ENCODE data around the gene ELK4.

Gene ELK4, protein sequence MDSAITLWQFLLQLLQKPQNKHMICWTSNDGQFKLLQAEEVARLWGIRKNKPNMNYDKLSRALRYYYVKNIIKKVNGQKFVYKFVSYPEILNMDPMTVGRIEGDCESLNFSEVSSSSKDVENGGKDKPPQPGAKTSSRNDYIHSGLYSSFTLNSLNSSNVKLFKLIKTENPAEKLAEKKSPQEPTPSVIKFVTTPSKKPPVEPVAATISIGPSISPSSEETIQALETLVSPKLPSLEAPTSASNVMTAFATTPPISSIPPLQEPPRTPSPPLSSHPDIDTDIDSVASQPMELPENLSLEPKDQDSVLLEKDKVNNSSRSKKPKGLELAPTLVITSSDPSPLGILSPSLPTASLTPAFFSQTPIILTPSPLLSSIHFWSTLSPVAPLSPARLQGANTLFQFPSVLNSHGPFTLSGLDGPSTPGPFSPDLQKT

DNA sequence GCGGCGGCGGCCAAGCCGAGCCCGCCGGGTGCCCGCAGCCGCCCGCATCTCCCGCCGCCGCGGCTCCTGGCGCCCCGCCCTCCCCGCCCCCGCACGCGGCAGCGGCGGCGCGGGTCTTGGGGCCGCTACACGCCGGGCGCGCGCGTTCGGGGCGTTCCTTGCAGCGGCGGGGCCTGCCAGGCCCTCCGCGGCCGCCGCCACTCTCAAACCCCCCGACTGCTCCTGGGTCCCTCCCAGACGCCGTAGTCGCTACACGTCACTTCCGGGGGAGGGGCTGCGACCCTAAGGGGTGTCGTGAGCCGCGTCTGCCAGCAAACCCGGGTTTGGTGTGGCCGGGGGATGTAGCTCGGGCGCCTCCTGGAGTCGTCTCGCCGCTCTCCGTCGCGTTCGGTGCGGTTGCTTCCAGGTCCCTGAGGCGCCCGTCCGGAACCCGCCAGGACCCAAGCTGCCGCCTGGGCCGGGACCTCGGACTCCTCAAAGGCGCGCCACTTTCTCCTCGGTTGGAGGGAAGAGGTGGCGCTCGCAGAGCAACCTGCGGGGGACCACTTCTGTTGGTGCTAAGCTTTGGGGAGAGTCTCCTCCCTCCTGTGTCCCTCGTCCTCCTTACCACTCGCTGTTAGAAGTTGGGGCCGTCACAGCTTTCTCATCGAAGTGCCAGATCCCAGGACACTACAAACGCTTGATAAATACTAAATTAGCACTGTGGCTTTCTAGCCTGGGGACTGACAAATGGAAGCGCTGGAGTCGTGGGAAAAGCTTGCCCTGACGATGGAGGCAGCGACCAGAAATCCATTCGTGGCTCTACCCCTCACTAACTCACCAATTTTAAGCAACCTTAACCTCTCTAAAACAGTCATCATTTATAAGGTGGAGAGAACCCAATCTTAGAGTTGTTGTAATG is at the start of gene ELK4:
Gene ELK4 (minus strand): TSS at position 244 of the 901 bp plus-strand sequence. CDS start 8,129 bp downstream, outside the sequence.
- DNase-seq (ENCODE audit: low read depth in 1 of 2, low spot score in 1 of 2), result peak; percentile 100

DNA sequence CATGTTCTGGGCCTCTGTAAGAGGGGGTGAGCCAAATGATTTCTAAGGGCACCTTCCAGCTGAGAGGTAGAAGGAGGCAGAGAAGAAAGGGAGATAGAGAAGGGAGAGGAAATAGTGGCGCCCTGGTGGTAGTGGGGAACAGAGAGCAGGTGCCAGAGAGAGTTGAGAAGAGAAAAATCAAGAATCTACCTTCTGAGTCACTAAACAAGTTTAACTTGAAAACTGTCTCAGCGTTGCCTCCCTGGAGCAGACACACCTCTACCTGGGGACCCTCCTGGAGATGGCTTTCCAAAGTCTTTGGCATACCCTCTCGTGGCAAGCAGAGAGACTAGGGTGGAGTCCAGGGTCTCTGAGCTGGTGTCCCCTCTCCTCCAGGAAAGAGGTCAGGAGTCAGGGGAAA is 49.6 kb upstream of the ELK4 start:
- no peak for DNase-seq (ENCODE audit: low read depth in 1 of 2, low spot score in 1 of 2)

DNA sequence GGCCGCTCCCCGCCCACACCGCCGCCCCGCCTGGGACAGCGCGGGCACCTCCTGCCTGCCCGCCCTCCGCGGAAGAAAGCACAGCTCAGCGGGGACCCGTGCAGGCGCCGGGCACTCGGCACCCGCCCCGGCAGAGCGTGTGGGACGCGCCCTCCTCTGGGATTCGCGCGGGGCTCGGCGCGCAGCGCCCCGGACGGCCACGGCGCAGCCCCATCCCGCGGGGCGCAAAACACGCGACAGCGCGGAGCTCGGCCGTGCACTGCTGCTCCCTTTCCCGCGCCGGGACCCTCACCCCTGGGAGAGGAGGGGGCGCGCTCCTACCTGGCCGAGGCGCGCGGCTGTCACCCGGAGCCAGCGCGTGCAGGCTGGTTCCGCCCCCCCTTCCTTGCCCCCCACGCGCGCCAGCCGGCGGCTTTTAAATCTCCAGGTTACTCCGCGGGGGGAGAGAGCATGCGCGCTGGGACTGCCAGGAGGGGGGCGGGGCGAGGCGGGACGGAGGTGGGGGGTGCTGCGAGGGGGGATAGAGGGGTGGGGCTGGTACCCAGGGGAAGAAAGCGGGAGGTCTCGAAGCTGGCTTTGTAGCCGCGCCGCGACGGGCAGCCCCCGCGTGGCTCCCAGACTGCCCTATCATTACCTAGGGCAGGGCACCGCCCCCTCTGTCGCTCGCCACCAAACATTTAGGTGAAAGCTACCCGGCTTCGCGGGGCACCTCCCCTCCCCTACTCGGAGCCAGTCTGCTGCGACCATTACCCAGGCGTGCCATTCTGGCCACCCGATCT is 48.5 kb upstream of the ELK4 start, which contains the start of gene SLC45A3:
Gene SLC45A3 (minus strand): TSS at position 437 of the 779 bp plus-strand sequence. CDS start 15,853 bp downstream, outside the sequence.
- peak in 1 of 2 donors; percentile 16 for DNase-seq (ENCODE audit: low read depth in 1 of 2, low spot score in 1 of 2)

DNA sequence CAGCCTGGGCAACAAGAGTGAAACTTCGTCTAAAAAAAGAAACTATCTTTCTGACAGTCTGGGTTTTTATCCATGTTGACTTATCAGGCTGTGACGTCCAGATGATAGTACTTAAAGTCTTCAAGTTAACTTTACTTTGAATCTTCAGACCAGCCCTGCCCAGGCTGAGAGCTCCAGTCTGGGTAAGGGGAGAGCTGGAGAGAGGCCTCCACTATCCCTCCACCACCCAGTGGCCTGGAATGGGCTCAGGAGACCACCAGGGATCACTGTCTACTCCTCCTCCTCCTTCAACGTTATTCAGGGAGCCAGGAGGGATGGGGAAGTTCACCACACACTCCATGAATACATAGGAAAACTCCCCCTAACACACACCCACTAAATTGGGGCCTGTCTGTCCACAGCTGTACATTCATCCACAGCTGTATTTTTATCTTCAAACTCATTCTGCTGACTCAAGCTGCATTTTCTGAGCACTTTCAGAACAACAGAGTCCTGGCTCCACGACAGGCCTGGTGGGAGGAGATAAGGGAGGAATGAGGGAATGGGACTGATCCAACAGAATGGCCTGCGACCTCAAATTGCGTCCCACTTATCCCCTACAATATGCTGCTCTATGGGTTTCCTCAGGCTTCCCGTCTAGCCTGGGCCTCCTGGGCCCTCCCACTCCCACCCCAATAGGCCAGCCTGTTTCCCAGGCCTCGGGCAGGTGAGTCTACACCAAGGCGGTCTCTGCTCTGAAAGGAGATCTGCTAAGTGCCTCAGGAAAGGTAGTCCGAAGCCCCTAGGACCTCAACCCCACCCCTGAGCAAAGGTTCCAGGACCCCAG is 46.7 kb upstream of the ELK4 start:
- no peak for DNase-seq (ENCODE audit: low read depth in 1 of 2, low spot score in 1 of 2)

DNA sequence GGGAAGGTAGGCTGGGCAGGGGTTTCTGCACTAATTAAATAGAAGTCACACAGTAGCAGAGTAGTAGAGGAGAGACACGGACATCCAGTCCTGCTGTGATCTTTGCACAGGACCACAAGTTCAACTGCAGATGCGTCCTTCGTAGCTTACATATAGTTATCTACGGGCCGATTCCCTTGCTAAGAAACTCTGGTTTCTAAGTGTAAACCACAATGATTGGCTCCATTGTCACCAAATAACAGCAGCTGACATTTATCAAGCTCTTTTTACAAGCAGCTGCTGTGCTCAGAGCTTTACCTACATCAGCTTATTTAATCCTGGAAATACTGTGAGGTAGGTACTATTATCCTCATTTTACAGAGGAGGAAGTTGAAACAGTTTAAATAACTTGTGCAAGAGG is 45.4 kb upstream of the ELK4 start:
- no peak for DNase-seq (ENCODE audit: low read depth in 1 of 2, low spot score in 1 of 2)

DNA sequence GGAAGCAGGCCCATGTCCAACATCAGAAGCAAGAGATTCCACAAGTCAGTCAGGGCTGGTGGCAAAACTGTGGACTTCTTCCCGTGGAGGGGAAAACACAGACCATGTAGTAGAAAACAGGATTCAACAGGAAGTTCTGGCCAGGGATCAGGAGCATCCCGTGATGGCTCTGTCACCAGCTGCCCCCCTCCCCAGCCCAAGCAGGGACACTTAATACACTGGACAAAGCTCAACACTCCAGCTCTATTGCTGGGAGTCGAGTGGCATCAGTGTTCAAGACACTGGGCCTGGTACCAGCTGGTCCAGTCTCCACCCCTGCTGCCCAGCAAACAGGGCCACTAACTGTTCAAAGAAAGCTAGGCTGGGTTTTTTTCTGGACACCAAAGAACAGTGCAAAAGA is 44.8 kb upstream of the ELK4 start:
- DNase-seq (ENCODE audit: low read depth in 1 of 2, low spot score in 1 of 2), result no peak

DNA sequence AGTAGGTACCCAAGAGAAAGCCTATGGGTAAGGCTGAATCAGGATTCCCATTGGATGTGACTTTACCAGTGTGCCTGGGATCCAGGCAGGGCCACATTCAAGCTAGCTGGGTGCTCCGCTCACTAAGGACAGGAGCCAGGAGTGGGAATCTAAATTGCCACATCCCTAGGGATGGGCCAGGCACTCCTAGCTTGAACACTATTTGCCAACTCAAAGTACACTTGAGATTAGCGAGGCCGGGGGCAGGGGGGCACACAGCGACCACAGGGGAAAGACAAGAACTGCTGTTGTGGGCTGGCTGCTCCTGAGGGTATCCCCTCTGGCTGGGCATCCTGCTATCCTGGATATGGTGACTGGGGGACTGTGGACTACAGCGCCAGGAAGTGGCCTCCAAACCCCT is 44.2 kb upstream of the ELK4 start:
- no peak for DNase-seq (ENCODE audit: low read depth in 1 of 2, low spot score in 1 of 2)

DNA sequence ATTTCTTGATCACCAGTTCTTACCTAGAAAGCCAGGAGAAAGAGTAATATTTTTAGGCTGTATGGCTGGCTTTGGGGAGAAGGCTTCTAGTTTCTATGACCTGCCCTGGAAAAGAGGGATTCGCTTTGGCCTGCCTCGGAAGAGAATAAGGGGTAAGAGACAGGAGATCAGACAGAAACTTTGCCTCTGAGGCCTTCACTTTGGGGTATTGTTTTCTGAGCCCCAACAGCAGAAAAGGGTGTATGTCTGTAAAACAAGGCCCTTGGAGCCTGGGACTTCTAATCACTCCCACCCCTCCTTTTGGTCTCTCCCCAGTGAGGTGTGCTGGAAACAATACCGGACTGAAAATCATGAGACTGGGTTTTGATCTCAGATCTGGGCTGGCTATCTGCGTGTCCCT is 43.4 kb upstream of the ELK4 start:
- no peak for DNase-seq (ENCODE audit: low read depth in 1 of 2, low spot score in 1 of 2)

DNA sequence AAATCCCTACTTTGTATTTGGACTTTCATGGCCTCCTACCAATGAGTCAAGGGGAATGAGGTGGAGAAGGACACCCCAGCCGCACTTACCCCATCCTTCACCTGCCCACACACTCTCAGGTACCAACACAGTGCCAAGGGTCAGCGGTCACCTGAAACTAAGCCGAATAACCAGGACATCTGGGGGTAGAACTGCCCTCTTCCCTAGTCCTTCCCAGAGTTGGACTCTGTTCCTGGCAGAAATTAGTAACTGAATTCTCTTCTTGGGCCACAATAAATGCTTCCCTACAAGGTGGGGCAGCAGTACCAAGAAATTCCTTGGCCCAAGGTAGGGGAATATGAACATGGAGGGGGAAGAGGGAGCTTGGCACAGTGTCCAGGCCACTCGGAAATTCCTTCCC is 41.2 kb upstream of the ELK4 start:
- no peak for DNase-seq (ENCODE audit: low read depth in 1 of 2, low spot score in 1 of 2)

DNA sequence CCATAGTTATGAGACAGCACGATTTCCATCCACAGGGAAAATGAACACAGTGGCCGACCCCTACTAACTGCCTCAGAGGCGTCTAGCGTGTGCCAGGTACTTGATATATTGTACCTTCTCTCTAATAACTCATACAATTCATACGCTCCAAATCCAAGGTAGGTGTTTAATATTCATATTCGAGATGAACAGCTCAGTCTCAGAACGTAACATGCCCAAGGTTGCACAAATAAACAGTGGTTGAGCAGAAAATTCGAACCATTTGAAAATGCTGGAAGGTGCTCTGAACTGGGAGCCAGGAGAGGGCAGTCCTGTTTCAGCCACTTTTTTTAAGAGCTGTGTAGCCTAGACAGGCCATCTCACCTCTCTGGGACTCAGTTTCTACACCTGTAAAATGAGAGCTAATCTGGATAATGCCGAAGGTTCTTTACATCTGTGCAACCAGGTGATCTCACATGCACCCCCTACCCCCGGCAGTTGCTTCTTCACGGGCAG is 40.6 kb upstream of the ELK4 start:
- DNase-seq (ENCODE audit: low read depth in 1 of 2, low spot score in 1 of 2), result no peak

DNA sequence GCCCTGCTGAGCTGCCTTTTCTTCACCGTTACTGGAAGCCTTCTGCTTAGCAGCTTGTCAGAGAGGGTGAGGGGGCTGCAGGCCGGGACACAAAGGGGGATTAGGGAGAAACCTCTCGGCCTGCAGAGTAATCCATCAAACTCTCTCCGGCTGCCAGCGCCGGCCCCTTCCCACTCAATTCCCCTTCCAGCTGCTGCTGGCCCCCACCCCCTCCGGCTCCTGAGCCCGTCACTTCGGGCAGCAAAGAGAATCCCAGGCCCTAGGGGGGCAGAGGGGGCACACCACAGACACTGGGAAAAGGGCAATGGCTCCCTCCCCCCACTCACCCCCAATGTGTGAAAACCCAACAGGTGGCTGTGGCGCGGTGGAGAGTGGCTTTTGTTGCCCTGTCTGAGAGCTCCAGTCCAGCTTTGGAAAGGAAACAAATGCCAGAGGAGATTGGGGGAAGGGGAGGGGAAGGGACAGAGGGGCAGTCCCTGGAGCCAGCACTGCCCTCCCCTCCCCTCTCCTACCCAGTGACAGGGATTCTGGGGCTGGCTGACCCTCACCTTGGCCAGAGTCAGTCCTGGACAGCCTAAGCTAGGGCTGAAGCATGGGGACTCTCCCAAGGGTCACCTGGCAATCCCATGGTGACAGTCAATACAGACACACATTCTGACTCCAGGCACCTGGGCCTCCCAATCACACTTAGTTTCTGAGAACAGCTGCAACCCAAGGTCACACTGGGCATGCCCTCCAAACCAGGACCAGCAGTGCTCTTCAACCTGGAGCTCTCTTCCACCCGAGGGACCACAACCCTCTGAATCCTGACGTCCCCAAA is 39.0 kb upstream of the ELK4 start:
- DNase-seq (ENCODE audit: low read depth in 1 of 2, low spot score in 1 of 2), result no peak

DNA sequence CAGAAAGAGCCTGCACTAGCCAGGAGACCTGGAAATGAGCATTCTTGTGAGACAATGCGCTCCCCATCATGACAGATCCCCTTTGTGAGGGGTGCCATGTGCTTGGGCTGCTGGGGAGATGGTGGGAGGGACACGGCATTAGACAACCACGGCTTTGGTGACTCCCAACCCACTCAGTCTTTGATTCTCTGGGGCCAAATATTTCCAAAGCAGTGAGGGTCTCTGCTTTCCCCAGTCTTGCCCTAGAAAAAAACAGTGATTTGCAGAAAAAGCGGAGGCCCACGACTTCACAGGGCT is 38.3 kb upstream of the ELK4 start:
- no peak for DNase-seq (ENCODE audit: low read depth in 1 of 2, low spot score in 1 of 2)

DNA sequence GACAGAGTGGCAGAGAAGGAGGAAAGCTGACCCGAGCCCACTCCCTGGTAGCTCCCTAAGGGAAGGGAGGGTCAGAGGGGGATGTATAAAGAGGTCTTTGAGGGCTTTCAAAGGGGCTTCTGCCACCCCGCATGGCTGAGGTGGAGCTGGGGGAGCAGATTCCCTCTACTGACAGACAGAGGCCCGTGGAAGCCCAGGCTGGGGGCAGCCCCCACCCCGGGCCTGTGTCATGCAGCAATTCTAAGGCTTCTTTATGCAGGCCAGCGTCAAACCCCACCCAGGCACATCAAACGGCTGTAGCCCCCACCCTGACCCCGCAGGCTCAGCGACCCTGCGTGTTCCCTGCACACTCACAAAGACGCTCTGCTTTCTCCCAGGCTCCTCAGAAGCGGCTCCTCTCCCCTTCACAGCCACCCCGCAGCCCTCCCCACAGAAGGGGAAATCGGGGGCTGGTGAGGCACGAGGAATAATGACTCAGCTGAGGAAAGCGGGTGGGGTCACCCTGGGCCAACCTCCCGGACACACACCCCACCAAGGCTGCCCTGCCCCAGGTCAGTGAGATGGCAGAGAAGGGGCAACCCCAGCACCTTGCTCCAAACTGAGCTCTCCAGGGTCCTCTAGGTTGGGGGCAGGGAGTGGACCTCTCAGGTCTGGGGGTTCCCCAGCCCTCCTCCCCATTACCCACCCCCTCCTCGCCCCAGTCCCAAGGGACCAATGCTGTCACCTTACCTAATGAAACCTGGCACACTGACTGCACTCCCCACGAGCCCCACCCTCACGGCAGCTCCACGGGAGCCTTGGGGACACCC is 37.7 kb upstream of the ELK4 start:
- DNase-seq (ENCODE audit: low read depth in 1 of 2, low spot score in 1 of 2), result no peak

DNA sequence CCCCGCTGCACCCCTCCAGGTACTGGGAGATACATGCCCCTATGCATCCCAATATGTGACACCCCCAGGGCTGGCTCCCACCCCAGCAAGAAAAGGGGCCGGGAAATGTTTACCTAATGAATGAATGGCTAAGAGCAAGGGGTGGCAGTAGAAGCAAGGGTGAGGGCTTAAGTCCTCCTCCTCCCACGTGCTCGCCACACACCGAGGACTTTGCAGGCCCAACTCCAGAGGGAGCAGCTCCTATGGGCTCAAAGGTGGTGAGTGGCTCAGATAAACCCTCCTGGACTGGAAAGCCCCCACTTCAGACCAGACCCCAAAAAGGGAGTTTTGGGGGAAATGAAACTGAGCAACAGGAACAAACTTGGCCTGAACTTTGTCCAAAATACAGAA is 37.1 kb upstream of the ELK4 start:
- no peak for DNase-seq (ENCODE audit: low read depth in 1 of 2, low spot score in 1 of 2)

DNA sequence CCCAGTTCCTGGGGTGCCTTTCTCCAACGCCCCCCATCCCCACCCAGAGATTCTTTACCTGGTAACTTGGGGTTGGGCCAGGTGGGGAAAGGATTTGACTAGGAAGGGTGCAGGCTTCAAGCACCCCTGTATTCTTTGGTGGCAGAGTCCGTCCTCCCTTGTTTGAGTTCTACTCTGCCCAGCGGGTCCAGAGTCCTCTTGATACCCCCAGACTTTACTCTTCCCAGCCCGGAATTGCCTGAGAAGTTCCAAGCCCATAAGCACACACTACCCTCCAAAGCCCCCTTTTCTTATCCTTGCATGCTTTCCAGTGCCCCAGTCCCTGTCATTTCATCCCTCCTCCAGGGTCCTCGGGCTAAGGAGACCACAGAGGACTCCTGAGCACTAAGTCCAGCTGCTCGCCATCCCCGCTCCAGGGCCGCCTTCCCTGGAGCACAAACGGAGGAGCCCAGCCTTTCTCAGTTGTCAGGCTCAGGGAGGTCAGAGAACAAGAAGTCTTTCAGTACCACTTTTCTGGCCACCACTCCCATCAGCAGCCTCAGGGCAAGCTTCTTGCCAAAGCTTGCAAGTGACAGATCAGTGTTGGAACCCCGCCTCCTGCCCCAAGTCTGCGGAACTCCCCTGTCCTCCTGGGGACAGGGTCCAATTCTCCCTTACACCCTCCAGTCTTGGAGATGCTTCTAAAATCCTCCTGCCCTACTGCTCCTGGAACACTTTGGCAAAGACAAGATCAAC is 36.3 kb upstream of the ELK4 start:
- no peak for DNase-seq (ENCODE audit: low read depth in 1 of 2, low spot score in 1 of 2)

DNA sequence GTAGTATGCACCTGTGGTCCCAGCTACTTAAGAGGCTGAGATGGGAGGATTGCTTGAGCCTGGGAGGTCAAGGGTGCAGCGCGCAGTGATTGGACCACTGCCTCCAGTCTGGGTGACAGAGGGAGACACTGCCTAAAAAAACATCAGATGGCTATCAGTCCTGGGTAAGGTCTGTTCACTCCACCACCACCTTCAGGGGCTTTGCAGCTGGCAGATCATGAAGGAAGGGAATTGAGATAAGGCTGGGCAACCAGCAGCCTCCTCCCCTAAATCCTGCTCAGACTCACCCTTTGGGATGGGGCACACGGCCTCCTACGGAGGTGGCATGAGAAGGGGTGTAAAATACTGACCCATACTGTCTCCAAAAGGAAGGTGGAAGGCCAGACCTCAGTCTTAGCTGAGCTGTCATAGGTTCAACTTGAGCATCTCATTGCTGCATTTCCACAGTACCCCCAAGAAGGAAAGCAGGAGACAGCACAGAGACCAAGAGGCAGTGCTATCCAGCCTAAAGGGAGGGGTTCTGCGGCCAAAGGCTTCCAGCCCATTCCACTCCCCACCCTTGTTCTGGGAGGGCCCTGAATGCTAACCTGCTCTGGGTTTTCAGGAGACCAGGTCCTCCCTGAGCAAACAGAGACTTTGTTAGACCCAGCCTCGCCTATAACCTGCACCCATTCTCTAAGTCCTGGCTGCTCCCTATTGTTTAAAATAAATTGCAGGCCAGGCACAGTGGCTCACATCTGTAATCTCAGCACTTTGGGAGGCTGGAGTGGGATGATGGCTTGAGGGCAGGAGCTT is 34.8 kb upstream of the ELK4 start:
- no peak for DNase-seq (ENCODE audit: low read depth in 1 of 2, low spot score in 1 of 2)
